ENCODE measurements around the gene COL23A1.

Gene COL23A1

GRCh38 chr5:178350361-178351220 lies 239.6 kb downstream of the COL23A1 start:
- DNase-seq, result peak; percentile 49

- DNase-seq, result peak; percentile 19
These were observed 240.4 kb downstream of the COL23A1 start for GRCh38 chr5:178349625-178350353.

- no peak for DNase-seq
These were observed 241.1 kb downstream of the COL23A1 start for GRCh38 chr5:178349075-178349511.

DNA sequence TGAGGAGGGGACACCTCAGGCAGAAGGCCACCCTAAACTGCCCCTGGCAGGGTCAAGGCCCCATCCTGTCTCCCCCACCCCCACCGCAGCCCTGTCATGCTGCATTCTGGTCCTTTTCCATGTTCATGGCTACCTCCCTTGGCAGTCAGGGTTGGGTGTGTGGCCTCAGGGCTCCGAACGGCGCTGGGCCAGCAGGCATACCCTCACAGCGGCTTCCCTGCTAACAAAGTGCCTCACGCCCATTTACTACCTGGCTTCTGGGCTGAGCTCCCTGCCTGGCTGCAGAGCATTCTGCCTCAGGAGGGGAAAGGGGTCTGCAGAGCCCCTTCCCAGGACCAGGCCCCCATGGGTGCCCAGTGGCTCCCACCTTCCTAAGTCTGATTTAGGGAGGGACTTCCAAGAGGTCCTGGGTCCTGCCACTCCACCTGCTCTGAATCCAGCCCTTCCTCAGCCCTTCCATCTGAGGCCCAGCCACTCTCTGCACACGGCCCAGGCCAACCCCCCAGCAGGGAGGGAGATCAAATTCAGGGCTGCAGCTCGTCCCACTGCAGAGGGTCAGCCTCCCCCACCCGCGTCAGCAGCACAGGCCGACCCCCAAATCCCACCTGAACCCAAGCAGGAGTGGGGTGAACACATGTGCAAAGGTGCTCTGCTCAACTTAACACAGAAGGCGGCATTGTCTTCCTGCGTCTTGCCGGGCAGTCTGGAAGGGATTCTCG lies 241.7 kb downstream of the COL23A1 start:
- DNase-seq, result no peak

GRCh38 chr5:178347956-178348355 lies 242.2 kb downstream of the COL23A1 start:
- no peak for DNase-seq

GRCh38 chr5:178346607-178347334 lies 243.4 kb downstream of the COL23A1 start:
- no peak for DNase-seq

GRCh38 chr5:178343306-178343705 lies 246.9 kb downstream of the COL23A1 start:
- no peak for DNase-seq

- DNase-seq, result no peak
These were observed 248.4 kb downstream of the COL23A1 start for GRCh38 chr5:178341851-178342140.

DNA sequence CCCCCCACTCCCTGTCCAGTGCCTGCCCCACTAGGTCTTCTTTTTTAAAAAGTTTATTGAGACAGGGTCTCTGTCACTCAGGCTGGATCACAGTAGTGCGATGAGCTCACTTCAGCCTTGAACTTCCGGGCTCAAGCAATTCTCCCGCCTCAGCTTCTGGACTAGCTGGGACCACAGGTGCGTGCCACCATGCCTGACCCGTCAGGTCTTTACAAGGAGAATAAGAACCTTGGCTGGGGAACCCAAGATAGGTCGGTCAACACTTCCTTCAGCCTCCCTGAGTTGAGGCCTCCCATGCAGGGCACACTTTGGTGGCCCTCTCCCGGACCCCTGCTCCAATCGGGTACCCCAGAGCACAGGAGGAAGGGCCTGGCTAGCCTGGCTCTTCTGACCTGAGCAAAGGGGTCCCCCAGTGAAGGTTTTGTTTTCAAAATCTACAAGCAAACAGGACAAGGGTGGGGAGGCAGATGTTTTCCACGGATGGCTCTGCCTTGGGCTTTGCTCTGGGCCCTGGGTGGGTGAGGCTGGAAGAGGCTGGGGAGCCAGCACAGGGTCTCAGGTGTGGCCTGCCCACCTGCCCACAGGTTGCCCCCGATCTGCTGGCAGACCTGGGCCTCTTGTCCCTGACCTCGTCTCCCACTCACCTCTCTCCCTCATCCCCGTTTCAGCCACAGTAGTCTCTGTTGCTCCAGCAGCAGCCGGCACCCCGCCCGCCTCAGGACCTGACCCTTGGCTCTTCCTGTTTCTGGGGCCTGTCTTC lies 248.9 kb downstream of the COL23A1 start:
- no peak for DNase-seq

DNA sequence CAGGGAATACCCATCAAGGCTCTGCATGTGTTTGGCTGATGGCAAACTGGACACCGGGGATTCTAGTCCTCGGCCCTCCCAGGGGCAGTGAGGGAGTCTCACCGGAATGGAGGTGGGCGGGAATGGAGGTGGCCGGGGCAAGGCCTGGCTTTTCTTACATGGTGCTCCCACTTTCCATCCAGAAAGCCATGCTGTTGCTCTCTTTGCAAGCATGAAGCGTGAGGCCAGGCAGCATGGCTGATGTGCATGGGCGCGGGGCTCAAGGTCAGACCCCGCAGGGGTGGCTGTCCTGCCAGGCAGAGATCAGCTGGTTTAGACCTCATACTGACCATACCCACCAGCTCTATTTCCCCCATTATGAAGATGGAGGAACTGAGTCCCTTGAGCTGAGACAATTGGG lies 249.6 kb downstream of the COL23A1 start:
- no peak for DNase-seq

DNA sequence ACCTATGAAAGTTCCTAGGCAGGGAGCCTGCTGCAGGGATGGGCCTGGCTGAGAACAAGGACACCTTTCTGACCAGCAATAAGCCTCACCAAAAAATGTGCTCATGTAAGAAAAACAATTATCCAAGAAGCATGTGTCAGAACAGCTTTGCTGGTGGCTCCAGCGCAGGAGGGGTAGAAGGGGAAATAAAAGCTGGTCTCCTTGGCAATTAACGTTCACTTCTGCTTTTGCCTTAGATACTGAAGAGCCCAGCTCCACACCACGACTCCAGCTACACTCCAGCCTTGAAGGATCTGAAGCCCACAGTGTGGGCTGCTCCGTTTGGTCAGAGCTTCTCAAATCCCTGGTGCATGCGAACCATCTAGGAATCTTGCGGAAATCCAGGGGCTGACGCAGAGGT lies 250.0 kb downstream of the COL23A1 start:
- peak; percentile 77 for DNase-seq

DNA sequence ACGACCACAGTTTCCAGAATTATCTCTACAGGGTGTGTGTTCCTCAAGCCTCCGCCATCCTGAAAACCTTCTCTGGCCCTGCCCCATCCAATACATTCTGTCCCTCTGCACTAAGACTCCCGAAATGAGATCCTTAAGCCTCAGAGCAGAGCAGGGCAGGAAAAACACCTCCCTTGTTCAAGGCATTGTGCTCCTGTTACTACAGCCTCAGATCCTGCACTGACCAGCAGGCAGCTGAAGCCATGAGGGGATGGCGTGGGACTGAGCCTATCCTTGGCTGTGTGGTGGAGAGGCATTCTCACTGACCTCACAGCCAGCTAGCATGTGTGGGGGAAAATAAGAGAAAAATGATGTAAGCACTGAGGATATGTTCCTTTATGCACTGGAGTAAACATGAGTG lies 250.9 kb downstream of the COL23A1 start:
- DNase-seq, result no peak

DNA sequence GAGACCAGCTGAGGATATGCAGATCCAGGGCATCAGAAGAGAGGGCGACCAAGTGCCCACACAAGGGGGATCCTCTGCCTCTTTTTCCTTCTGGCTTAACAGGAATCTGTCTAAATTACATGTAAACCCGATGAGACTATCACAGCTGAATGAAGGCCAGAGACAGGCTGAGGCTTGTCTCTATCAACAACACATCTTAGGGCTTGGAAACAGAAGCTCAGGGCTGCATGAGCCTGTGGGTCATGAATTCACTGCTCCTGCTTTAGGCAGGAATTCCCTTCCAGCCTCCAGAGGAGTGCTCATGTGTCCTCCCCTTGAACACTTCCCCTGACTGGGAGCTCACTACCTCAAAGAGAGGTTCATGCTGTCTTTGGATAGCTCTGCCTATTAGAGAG lies 251.4 kb downstream of the COL23A1 start:
- DNase-seq, result no peak

- no peak for DNase-seq
These were observed 252.0 kb downstream of the COL23A1 start for GRCh38 chr5:178338126-178338749.

DNA sequence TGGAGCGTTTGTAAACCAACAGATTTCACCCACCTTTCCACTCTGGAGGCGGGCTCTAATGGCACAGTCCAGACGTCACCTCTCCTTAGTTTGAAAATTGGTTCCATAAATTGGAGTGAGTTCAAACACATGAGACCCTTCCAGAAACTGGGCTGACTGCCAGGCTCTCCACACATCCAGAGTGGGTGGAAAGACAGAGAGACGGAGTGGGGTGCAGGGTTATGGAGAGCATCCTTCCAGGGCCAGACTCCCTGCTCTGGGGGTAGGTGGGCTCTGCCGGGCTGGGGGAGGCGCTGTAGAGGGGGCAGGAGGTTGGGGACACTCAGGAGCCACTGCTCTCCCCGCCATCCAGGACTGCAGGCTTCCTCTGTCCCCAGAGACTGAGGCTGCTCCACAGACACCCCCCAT lies 252.9 kb downstream of the COL23A1 start:
- no peak for DNase-seq

DNA sequence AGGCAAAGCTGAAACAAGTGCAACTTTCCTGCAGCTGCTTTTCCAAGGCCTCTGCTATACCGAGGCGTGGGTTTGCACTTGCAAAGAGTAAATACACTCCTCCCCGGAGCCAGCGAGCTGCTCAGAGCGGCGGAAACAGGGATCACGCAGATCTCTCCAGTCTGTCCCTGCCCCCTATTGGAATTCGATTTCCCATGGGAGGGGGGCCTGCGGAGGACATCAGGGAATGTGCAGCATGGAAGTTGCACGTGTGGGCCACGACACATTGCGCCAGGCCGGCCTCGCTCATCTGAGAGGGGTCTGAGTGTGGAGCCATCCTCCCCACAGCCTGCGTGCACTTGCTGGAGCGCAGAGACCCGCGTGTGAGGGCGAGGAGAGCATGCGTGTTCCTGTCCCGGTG lies 253.3 kb downstream of the COL23A1 start:
- DNase-seq, result no peak

DNA sequence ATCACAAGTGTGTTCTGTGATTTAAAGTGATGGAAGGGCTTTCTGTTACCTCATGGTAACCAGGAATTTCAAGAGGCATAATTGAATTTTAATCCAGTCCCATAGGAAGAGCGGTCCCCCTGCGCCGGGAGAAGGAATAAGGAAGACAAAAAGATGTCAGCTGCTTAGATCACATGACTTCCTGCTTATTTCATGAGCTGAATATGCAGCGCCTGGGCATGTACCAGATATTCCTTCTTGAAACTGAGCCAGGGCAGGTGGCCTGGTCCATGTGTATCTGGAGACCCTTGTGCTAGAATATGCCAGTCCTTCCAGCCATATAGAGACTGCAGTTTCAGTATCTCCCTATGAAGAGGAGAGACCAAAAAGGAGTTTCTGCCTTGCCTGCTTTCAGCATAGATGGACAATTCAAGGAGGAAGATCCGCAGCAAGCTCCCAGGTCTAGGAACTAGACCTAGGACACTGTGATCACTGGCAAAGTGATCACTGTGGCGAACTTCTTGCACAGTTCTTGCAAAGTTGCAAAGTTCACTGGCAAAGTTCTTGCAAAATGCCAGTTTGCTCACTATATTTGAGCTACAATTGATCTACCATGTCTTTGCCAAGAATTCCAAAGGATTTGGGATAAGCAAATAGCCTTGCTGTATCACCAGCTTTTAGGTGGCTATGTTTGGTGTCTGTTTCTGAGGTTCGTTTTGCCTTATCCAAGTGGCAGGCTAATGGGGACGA lies 254.7 kb downstream of the COL23A1 start:
- DNase-seq, result peak; percentile 17

- peak; percentile 63 for DNase-seq
These were observed 255.3 kb downstream of the COL23A1 start for GRCh38 chr5:178334861-178335260.

DNA sequence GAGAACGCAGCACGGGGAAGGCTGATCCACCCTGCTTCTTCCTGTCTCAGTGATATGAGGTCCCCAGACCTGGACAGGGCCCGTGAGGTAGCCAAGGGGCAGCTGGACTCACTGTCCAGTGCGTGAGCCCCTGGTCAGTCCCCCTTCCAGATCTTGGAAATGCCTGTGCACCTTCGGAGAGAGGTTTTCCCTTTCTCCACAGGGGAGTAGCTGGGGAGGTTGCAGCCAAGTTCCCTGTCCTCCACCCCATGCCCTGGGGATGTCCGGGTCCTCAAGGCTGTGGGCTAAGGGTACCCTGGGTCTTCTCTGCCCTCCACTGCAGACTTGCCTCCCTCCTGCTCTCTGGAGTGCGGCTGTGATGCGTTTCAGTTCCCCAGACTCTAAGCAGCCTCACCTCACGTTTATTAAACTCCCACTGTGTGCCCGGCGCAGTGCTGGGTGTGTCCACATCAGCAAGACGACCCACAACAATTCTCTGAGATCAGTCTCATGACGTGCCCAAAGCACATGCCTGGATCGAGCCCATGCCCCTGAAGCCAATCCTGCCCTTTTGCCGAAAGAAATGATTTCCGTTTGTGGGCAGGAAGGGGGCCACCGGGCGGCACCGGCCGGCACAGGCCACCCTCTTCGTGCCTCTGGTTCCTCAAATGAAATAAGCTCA lies 256.2 kb downstream of the COL23A1 start:
- no peak for DNase-seq

GRCh38 chr5:178332210-178332641 lies 258.0 kb downstream of the COL23A1 start:
- DNase-seq, result no peak
